ENCODE results near the gene ITPRID1.

ITPRID1 gene

GRCh38 chr7:31633894-31634494 lies 120.1 kb downstream of the ITPRID1 start:
- H3K27ac Mint-ChIP-seq = no peak overlapping the region
- ATAC-seq (replicated peaks) (peak; percentile 38 to 42), DNase-seq (no peak)
- no peaks in the 10 kb centered on the region for H3K9me3 Mint-ChIP-seq
- H3K4me3 Mint-ChIP-seq = no peak overlapping the region
- H3K36me3 Mint-ChIP-seq = no peaks in the 10 kb centered on the region
- H3K27me3 Mint-ChIP-seq = no peaks in the 10 kb centered on the region
- H3K4me1 Mint-ChIP-seq = no peaks in the 10 kb centered on the region

- ATAC-seq (replicated peaks) (no peak), DNase-seq (no peak)
- H3K4me3 Mint-ChIP-seq = no peak overlapping the region
- no peaks in the 10 kb centered on the region for H3K9me3 Mint-ChIP-seq
- H3K27ac Mint-ChIP-seq = no peak overlapping the region
- no peaks in the 10 kb centered on the region for H3K27me3 Mint-ChIP-seq
- H3K4me1 Mint-ChIP-seq = no peaks in the 10 kb centered on the region
- H3K36me3 Mint-ChIP-seq = no peaks in the 10 kb centered on the region
Measured at GRCh38 chr7:31640381-31640780, 126.5 kb downstream of the ITPRID1 start.

- Mint-ChIP-seq H3K27ac (no peak overlapping the region), H3K36me3 (no peaks in the 10 kb centered on the region), H3K4me3 (no peak overlapping the region), H3K27me3 (no peaks in the 10 kb centered on the region), H3K9me3 (no peaks in the 10 kb centered on the region), H3K4me1 (no peaks in the 10 kb centered on the region)
- DNase-seq (no peak), ATAC-seq (replicated peaks) (no peak)
Measured at GRCh38 chr7:31642681-31643115, 128.8 kb downstream of the ITPRID1 start.

GRCh38 chr7:31646942-31647341 lies 133.1 kb downstream of the ITPRID1 start:
- DNase-seq (no peak), ATAC-seq (replicated peaks) (no peak)
- Mint-ChIP-seq H3K9me3 (no peaks in the 10 kb centered on the region), H3K27ac (no peak overlapping the region), H3K4me3 (no peak overlapping the region), H3K27me3 (no peaks in the 10 kb centered on the region), H3K36me3 (no peaks in the 10 kb centered on the region), H3K4me1 (no peaks in the 10 kb centered on the region)

- Mint-ChIP-seq H3K9me3 (no peaks in the 10 kb centered on the region), H3K4me3 (no peak overlapping the region), H3K27me3 (no peaks in the 10 kb centered on the region), H3K4me1 (no peaks in the 10 kb centered on the region), H3K36me3 (no peaks in the 10 kb centered on the region), H3K27ac (no peak overlapping the region)
- ATAC-seq (replicated peaks) (no peak), DNase-seq (no peak)
Measured at GRCh38 chr7:31647511-31647910, 133.6 kb downstream of the ITPRID1 start.

- no peaks in the 10 kb centered on the region for H3K36me3 Mint-ChIP-seq
- ATAC-seq (replicated peaks) = no peak
- no peak overlapping the region for H3K27ac Mint-ChIP-seq
- H3K9me3 Mint-ChIP-seq = no peaks in the 10 kb centered on the region
- H3K4me3 Mint-ChIP-seq = no peak overlapping the region
- no peaks in the 10 kb centered on the region for H3K4me1 Mint-ChIP-seq
- DNase-seq = no peak
- no peaks in the 10 kb centered on the region for H3K27me3 Mint-ChIP-seq
Measured at GRCh38 chr7:31648288-31648687, 134.4 kb downstream of the ITPRID1 start.

- H3K4me1 Mint-ChIP-seq = no peaks in the 10 kb centered on the region
- H3K27me3 Mint-ChIP-seq = no peaks in the 10 kb centered on the region
- no peak overlapping the region for H3K27ac Mint-ChIP-seq
- H3K9me3 Mint-ChIP-seq = no peaks in the 10 kb centered on the region
- DNase-seq (no peak), ATAC-seq (replicated peaks) (no peak)
- H3K36me3 Mint-ChIP-seq = no peaks in the 10 kb centered on the region
- H3K4me3 Mint-ChIP-seq = no peak overlapping the region
Measured at GRCh38 chr7:31648880-31649279, 135.0 kb downstream of the ITPRID1 start.

GRCh38 chr7:31651234-31652062 lies 137.6 kb downstream of the ITPRID1 start:
- no peaks in the 10 kb centered on the region for H3K27me3 Mint-ChIP-seq
- no peak for ATAC-seq (replicated peaks)
- no peak overlapping the region for H3K27ac Mint-ChIP-seq
- H3K9me3 Mint-ChIP-seq = no peaks in the 10 kb centered on the region
- H3K4me1 Mint-ChIP-seq = no peaks in the 10 kb centered on the region
- DNase-seq = no peak
- no peak overlapping the region for H3K4me3 Mint-ChIP-seq
- no peaks in the 10 kb centered on the region for H3K36me3 Mint-ChIP-seq

- no peaks in the 10 kb centered on the region for H3K36me3 Mint-ChIP-seq
- no peak for DNase-seq
- H3K27me3 Mint-ChIP-seq = no peaks in the 10 kb centered on the region
- no peak for ATAC-seq (replicated peaks)
- no peaks in the 10 kb centered on the region for H3K9me3 Mint-ChIP-seq
- no peak overlapping the region for H3K4me3 Mint-ChIP-seq
- H3K4me1 Mint-ChIP-seq = no peaks in the 10 kb centered on the region
- no peak overlapping the region for H3K27ac Mint-ChIP-seq
Measured at GRCh38 chr7:31652063-31652326, 138.1 kb downstream of the ITPRID1 start.

GRCh38 chr7:31663072-31663471 lies 149.2 kb downstream of the ITPRID1 start:
- no peak for ATAC-seq (replicated peaks)
- H3K27ac Mint-ChIP-seq = no peak overlapping the region

GRCh38 chr7:31664890-31665289 lies 151.0 kb downstream of the ITPRID1 start:
- no peak for ATAC-seq (replicated peaks)
- Mint-ChIP-seq H3K27ac (no peak overlapping the region), H3K36me3 (no peaks in the 10 kb centered on the region), H3K27me3 (no peaks in the 10 kb centered on the region), H3K4me3 (no peak overlapping the region), H3K4me1 (no peaks in the 10 kb centered on the region), H3K9me3 (peaks cover 0 to 1% of the 10 kb centered on the region in 2 donors)
- no peak for DNase-seq

More at GRCh38 chr7:31663072-31663471, 149.2 kb downstream of the ITPRID1 start:
- no peaks in the 10 kb centered on the region for H3K4me1 Mint-ChIP-seq
- H3K36me3 Mint-ChIP-seq = no peaks in the 10 kb centered on the region
- H3K4me3 Mint-ChIP-seq = no peak overlapping the region
- no peak for DNase-seq
- peaks cover 0 to 1% of the 10 kb centered on the region in 2 donors for H3K9me3 Mint-ChIP-seq
- H3K27me3 Mint-ChIP-seq = no peaks in the 10 kb centered on the region

GRCh38 chr7:31665546-31665945 lies 151.7 kb downstream of the ITPRID1 start:
- H3K4me1 Mint-ChIP-seq = no peaks in the 10 kb centered on the region
- no peak for DNase-seq
- H3K9me3 Mint-ChIP-seq = peaks cover 0 to under 1% of the 10 kb centered on the region in 2 donors
- no peak for ATAC-seq (replicated peaks)
- no peak overlapping the region for H3K27ac Mint-ChIP-seq
- H3K27me3 Mint-ChIP-seq = peaks cover 0 to 5% of the 10 kb centered on the region in 2 donors
- no peaks in the 10 kb centered on the region for H3K36me3 Mint-ChIP-seq
- H3K4me3 Mint-ChIP-seq = no peak overlapping the region

- ATAC-seq (replicated peaks) = no peak
- DNase-seq = no peak
- no peak overlapping the region for H3K4me3 Mint-ChIP-seq
- H3K9me3 Mint-ChIP-seq = peaks cover 0 to 5% of the 10 kb centered on the region in 2 donors
- H3K4me1 Mint-ChIP-seq = no peaks in the 10 kb centered on the region
- H3K27ac Mint-ChIP-seq = no peak overlapping the region
- H3K36me3 Mint-ChIP-seq = no peaks in the 10 kb centered on the region
- peaks cover 0 to 12% of the 10 kb centered on the region in 2 donors for H3K27me3 Mint-ChIP-seq
Measured at GRCh38 chr7:31669461-31669860, 155.6 kb downstream of the ITPRID1 start.

GRCh38 chr7:31679574-31680305 lies 165.8 kb downstream of the ITPRID1 start:
- Mint-ChIP-seq H3K27me3 (no peaks in the 10 kb centered on the region), H3K27ac (no peak overlapping the region), H3K36me3 (no peaks in the 10 kb centered on the region), H3K4me1 (no peaks in the 10 kb centered on the region), H3K4me3 (no peak overlapping the region), H3K9me3 (peaks cover 0 to 5% of the 10 kb centered on the region in 2 donors)
- DNase-seq (no peak), ATAC-seq (replicated peaks) (no peak)

Data from stimulated activated naive B cell treated with anti-CD40 and anti-IgM and Interleukin-4, amounts not matched to agents 10 μg/mL and 1 μg/mL and 100 μg/mL, for 72 hours (primary cell).